ENCODE results near the gene GNAQ. TPM values are rescaled to one million over a fixed set of nuclear protein-coding genes. Genes with fewer than 3 reads are reported as not detected.

GNAQ gene
- total and polyA plus RNA-seq, 2 of the 13 experiments (the other 11 are each of a cell fraction or from before 2014, with no cell fraction given): 16.5 to 17.7 TPM

DNA sequence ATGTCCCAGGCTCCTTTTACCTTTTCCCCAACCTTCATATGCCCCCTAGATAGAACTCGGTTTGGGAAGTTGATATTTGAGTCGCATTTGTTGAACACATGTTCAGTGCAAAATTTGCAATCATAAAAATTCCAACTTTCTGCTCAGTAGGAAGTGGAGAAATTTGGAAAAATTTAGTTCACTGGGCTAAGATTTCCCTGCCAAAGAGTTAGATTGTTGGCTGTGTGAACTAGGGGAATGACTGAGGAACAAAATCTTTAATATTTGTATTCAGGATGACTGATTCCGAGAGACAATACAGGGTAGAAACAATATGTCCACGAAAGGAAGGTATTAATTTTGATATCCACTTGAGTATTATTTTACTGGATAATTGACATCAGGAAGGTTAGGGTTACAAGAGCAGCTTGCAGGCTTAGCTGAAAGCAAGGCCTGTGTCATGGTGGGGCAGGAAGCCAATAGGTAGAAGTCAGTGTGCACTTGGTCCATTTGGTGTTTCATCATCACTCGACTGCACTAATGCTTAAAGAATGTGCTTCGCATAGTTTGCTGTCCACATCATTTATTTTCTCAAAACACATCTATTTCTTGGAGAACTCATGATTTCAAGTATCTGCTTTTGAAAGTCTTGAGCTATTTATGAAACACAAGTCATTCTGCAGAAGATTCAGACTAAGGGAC is 324.1 kb downstream of the GNAQ start (continued):
- TF ChIP-seq, protein P1, sequence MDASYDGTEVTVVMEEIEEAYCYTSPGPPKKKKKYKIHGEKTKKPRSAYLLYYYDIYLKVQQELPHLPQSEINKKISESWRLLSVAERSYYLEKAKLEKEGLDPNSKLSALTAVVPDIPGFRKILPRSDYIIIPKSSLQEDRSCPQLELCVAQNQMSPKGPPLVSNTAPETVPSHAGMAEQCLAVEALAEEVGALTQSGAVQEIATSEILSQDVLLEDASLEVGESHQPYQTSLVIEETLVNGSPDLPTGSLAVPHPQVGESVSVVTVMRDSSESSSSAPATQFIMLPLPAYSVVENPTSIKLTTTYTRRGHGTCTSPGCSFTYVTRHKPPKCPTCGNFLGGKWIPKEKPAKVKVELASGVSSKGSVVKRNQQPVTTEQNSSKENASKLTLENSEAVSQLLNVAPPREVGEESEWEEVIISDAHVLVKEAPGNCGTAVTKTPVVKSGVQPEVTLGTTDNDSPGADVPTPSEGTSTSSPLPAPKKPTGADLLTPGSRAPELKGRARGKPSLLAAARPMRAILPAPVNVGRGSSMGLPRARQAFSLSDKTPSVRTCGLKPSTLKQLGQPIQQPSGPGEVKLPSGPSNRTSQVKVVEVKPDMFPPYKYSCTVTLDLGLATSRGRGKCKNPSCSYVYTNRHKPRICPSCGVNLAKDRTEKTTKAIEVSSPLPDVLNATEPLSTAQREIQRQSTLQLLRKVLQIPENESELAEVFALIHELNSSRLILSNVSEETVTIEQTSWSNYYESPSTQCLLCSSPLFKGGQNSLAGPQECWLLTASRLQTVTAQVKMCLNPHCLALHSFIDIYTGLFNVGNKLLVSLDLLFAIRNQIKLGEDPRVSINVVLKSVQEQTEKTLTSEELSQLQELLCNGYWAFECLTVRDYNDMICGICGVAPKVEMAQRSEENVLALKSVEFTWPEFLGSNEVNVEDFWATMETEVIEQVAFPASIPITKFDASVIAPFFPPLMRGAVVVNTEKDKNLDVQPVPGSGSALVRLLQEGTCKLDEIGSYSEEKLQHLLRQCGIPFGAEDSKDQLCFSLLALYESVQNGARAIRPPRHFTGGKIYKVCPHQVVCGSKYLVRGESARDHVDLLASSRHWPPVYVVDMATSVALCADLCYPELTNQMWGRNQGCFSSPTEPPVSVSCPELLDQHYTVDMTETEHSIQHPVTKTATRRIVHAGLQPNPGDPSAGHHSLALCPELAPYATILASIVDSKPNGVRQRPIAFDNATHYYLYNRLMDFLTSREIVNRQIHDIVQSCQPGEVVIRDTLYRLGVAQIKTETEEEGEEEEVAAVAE (CRISPR knock-in tag; IDR thresholded peaks at IDR 0.05; ENCODE audit: borderline replicate concordance): no peak
- TF ChIP-seq MBNL3 (CRISPR knock-in tag; conservative IDR thresholded peaks at IDR 0.05) (no peak), ZNF780A (CRISPR knock-in tag; IDR thresholded peaks at IDR 0.05) (no peak), ZNF724P (CRISPR knock-in tag; IDR thresholded peaks at IDR 0.05; ENCODE audit: borderline replicate concordance) (no peak), SALL1 (CRISPR knock-in tag; IDR thresholded peaks at IDR 0.05) (no peak), HNRNPK (IDR thresholded peaks at IDR 0.05; ENCODE audit: low read depth, low read length, poor library complexity, severe bottlenecking) (no peak), SP4 (CRISPR knock-in tag; IDR thresholded peaks at IDR 0.05) (no peak), MXD3 (CRISPR knock-in tag; IDR thresholded peaks at IDR 0.05) (no peak)
- TF ChIP-seq, protein P2, sequence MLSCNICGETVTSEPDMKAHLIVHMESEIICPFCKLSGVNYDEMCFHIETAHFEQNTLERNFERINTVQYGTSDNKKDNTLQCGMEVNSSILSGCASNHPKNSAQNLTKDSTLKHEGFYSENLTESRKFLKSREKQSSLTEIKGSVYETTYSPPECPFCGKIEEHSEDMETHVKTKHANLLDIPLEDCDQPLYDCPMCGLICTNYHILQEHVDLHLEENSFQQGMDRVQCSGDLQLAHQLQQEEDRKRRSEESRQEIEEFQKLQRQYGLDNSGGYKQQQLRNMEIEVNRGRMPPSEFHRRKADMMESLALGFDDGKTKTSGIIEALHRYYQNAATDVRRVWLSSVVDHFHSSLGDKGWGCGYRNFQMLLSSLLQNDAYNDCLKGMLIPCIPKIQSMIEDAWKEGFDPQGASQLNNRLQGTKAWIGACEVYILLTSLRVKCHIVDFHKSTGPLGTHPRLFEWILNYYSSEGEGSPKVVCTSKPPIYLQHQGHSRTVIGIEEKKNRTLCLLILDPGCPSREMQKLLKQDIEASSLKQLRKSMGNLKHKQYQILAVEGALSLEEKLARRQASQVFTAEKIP (CRISPR knock-in tag; IDR thresholded peaks at IDR 0.05; ENCODE audit: borderline replicate concordance): no peak

All from HepG2 (cell line).